HG02840 (cell line): Measurements from ENCODE around the gene CYB5A.

Source experiments
- ATAC-seq: cut with Tn5 transposase; IDR thresholded peaks from one replicate; pipeline ENCODE4 v1.9.1; 2021; ENCODE audit warnings: mild to moderate bottlenecking, moderate library complexity, moderate number of reproducible peaks; ENCODE audit not compliant: unreplicated experiment, low FRiP score

The CYB5A gene

GRCh38 chr18:74225193-74225840, 66.4 kb downstream of the CYB5A start:
- no peak for ATAC-seq

GRCh38 chr18:74222710-74223494, 68.9 kb downstream of the CYB5A start:
- no peak for ATAC-seq

GRCh38 chr18:74221081-74221480, 70.7 kb downstream of the CYB5A start:
- no peak for ATAC-seq

- ATAC-seq: no peak
These were observed 72.7 kb downstream of the CYB5A start for GRCh38 chr18:74219056-74219455.

DNA sequence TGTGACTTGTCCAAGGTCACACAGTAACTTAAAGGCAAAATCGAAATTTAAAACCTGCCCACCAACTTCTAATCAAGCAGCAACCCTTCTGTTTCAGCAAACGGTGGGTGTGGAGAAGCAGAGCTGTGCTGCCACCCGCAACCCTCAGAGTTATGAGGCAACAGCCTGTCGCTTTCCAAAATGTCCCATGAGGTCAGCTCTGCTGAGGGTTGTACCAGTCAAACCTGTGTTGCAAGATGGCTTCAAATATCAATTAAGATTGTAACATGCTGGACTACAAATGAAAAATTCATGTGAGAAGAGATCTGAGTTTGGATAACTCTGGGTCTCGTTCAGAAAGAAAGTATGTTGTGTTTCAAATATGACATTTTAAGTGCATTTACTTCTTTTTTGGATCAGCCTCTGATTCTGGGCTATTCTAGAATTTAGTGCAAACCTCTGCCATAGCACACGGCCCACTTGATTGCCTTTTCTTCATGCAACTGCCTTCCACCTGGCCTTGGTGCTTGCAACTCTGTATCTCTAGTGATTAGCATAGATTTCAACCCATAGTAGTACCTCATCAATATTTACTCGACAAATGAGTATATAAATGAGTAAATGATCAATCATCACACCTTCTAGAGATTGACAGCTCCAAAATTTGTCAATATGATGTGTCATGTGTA, 74.2 kb downstream of the CYB5A start:
- ATAC-seq: no peak

GRCh38 chr18:74216661-74217110, 75.1 kb downstream of the CYB5A start:
- no peak for ATAC-seq

DNA sequence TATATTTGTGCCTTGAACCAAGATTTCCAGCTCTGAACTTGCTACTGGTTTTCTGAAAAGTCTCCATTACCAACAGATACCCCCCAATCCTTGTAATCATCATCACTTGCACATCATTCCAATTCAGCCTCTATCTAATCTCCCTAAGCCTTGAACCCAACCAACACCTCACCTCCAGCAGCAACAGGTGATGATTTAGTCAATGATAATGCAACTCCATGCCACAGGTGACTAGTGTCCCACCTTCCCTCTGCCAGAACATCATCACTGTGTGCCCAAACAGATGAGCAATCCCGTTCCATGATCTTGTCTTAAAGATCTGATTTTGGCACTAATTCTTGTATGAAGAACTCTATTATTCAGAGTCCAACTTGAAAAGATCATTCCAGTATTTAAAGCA, 75.9 kb downstream of the CYB5A start:
- no peak for ATAC-seq

- no peak for ATAC-seq
These were observed 78.3 kb downstream of the CYB5A start for GRCh38 chr18:74213429-74213828.

- no peak for ATAC-seq
These were observed 87.1 kb downstream of the CYB5A start for GRCh38 chr18:74204526-74205152.

GRCh38 chr18:74203811-74204210, 88.0 kb downstream of the CYB5A start:
- no peak for ATAC-seq
